ES-I3 (cell line): ENCODE measurements around the gene SIAH3.

ENCODE experiments used
- H3K36me3 ChIP-seq: 2 replicates; pipeline ENCODE4 v1.6.1; 2013; ENCODE audit warnings: mild to moderate bottlenecking, low read length, control low read depth, moderate library complexity; ENCODE audit not compliant: insufficient read depth
- H3K4me1 ChIP-seq: 2 replicates; pipeline ENCODE4 v1.6.1; 2013; ENCODE audit warnings: mild to moderate bottlenecking, control low read depth, low read length; ENCODE audit not compliant: insufficient read depth
- H3K9ac ChIP-seq: 2 replicates; pipeline ENCODE4 v1.6.1; 2013; ENCODE audit warnings: low read depth, mild to moderate bottlenecking, low read length, moderate library complexity
- H3K9me3 ChIP-seq: 2 replicates; pipeline ENCODE4 v1.6.1; 2013; ENCODE audit warnings: mild to moderate bottlenecking, low read length, moderate library complexity; ENCODE audit not compliant: control insufficient read depth, insufficient read depth

Gene SIAH3

GRCh38 chr13:45849408-45849807, 2.1 kb downstream of the SIAH3 start:
- Histone ChIP-seq H3K36me3 (no peaks in the 10 kb centered on the region), H3K9ac (no peak overlapping the region), H3K4me1 (peaks cover 18% of the 10 kb centered on the region), H3K9me3 (no peaks in the 10 kb centered on the region)

GRCh38 chr13:45847554-45848224, 3.9 kb downstream of the SIAH3 start:
- Histone ChIP-seq H3K4me1 (peaks cover 16% of the 10 kb centered on the region), H3K9me3 (no peaks in the 10 kb centered on the region), H3K9ac (no peak overlapping the region), H3K36me3 (no peaks in the 10 kb centered on the region)

- H3K4me1 ChIP-seq, result peaks cover 12% of the 10 kb centered on the region
- no peaks in the 10 kb centered on the region for H3K36me3 ChIP-seq
- no peaks in the 10 kb centered on the region for H3K9me3 ChIP-seq
- no peak overlapping the region for H3K9ac ChIP-seq
Measured at GRCh38 chr13:45846681-45847080, 4.9 kb downstream of the SIAH3 start.

GRCh38 chr13:45838171-45838745, 13.3 kb downstream of the SIAH3 start:
- no peaks in the 10 kb centered on the region for H3K9me3 ChIP-seq
- H3K9ac ChIP-seq, result no peak overlapping the region
- H3K36me3 ChIP-seq, result no peaks in the 10 kb centered on the region
- peaks cover 17% of the 10 kb centered on the region for H3K4me1 ChIP-seq

DNA sequence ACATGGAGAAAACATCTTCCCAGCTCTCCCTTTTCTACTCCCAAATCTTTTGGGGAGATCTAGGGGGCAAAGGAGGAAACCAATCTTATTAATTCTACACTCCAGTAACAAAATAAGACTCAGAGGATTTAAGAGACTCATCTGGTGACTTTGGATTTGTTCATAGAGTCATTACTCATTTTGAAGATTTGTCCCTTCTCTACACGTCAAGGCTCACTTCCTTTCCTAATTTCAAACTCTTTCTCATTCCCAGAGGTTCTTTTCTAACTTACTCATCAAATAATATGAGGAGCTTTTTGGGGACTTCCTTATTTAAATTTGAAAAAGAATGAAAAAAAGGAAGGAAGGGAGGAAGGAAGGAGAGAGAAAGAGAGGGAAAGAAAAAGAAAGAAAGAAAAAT, 14.4 kb downstream of the SIAH3 start:
- no peaks in the 10 kb centered on the region for H3K36me3 ChIP-seq
- H3K9ac ChIP-seq, result no peak overlapping the region
- H3K9me3 ChIP-seq, result no peaks in the 10 kb centered on the region
- peaks cover 18% of the 10 kb centered on the region for H3K4me1 ChIP-seq

DNA sequence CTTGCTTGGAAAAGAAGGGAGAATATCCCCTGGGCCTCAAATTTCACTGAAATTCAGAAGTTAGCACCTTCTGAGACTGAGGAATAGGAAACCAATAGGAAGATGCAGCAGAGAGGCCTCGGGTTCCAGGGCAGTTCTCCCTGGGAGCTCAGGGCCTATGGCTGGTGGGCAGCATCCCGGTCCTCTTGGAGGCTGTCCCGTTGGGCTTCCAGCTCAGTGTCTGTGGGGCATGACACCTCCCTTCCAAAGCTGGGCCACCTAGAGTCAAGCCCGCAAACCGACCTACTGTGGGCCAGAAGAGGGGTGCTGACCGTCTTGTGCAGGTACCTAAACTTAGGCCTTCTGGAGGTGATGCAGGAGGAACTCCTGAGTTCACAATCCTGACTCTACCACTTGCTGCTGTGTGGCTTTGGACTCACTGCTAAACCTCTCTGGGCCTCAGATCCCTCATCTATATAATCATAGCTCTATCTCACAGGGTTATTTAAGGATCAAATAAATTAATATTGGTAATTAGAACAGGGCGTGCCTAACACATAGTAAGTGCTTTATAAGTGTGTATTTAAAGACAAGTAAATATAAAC, 17.1 kb downstream of the SIAH3 start:
- no peaks in the 10 kb centered on the region for H3K9me3 ChIP-seq
- peaks cover 18% of the 10 kb centered on the region for H3K4me1 ChIP-seq
- no peaks in the 10 kb centered on the region for H3K36me3 ChIP-seq
- H3K9ac ChIP-seq, result no peak overlapping the region

GRCh38 chr13:45833663-45834375, 17.7 kb downstream of the SIAH3 start:
- no peak overlapping the region for H3K9ac ChIP-seq
- no peaks in the 10 kb centered on the region for H3K9me3 ChIP-seq
- H3K36me3 ChIP-seq, result no peaks in the 10 kb centered on the region
- peaks cover 21% of the 10 kb centered on the region for H3K4me1 ChIP-seq

GRCh38 chr13:45833242-45833641, 18.3 kb downstream of the SIAH3 start:
- Histone ChIP-seq H3K36me3 (no peaks in the 10 kb centered on the region), H3K9me3 (no peaks in the 10 kb centered on the region), H3K9ac (no peak overlapping the region), H3K4me1 (peaks cover 19% of the 10 kb centered on the region)

GRCh38 chr13:45831851-45832250, 19.7 kb downstream of the SIAH3 start:
- H3K36me3 ChIP-seq, result no peaks in the 10 kb centered on the region
- peaks cover 23% of the 10 kb centered on the region for H3K4me1 ChIP-seq
- H3K9ac ChIP-seq, result no peak overlapping the region
- H3K9me3 ChIP-seq, result no peaks in the 10 kb centered on the region

DNA sequence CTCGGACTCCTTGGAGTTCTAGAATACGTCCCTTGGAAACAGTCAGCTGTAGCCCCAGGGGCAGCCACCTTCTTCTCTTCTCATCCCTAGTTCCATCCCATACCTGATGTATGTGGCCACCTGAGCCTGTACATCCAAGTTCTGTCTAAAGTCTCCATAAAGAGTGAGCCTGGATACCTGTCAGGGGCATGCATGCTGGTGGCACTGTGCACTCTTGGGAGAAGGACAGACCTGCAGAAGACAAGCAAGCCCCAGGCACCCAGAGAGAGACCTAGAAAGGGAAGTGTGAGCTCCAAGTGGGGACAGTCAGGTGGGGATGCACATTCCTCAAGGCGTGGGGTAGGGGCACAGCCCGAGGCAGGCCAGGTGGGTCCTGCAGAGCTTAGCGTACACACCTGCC, 21.4 kb downstream of the SIAH3 start:
- no peaks in the 10 kb centered on the region for H3K9me3 ChIP-seq
- H3K36me3 ChIP-seq, result no peaks in the 10 kb centered on the region
- H3K4me1 ChIP-seq, result peaks cover 23% of the 10 kb centered on the region
- no peak overlapping the region for H3K9ac ChIP-seq

DNA sequence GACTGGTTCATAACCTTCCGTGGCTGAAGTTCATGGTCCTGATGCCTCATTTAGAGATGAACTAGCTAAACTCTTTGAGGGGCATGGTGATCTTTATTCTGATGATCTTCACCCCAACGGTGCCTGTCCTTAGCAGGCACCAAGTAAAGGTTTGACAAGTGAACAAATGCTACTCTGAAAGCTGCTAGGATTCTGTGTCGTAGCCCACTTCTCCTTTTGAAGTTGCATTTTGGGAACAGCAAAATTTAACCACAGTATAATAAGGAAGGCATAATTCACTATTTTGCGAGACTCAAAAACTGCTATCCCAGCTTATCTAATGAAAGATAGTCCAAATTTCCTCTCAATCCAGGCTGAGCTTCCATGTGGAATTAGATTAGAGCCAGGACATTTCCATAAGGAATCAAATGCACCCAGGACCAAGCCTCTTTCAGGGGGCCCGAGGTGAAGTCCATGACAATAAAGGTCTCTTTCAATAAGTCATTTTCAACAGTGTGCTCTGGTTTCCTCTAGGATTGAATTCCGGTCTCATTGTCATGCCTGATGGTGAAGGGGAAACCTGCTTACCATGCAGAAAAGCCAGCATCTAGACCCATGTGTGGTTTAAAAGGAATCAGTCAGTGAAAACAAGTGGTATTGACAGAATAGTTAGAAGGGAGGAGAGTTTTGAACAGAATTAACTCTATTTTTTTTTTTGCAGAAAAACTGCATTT, 23.1 kb downstream of the SIAH3 start:
- peaks cover 18% of the 10 kb centered on the region for H3K4me1 ChIP-seq
- H3K9ac ChIP-seq, result no peak overlapping the region
- H3K36me3 ChIP-seq, result no peaks in the 10 kb centered on the region
- H3K9me3 ChIP-seq, result no peaks in the 10 kb centered on the region

DNA sequence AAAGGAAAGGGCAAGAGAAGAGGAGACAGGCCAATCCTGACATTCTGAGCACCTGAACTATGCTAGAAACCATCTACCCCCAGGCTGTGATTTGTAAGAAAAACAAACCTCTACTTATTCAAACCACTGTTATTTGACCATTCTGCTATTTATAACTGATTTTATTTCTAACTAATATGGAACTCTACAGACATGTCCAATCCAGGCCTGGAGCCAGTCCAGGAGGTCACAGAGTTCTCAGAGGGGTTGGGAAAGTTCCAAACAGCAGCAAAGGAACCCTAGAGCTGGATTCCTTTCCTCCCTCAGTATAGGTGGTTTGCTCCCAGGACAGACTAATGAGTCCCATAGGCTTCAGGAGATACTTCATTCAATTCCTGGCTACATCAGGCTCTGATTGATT, 24.2 kb downstream of the SIAH3 start:
- Histone ChIP-seq H3K36me3 (no peaks in the 10 kb centered on the region), H3K9me3 (no peaks in the 10 kb centered on the region), H3K4me1 (peaks cover 23% of the 10 kb centered on the region), H3K9ac (no peak overlapping the region)

DNA sequence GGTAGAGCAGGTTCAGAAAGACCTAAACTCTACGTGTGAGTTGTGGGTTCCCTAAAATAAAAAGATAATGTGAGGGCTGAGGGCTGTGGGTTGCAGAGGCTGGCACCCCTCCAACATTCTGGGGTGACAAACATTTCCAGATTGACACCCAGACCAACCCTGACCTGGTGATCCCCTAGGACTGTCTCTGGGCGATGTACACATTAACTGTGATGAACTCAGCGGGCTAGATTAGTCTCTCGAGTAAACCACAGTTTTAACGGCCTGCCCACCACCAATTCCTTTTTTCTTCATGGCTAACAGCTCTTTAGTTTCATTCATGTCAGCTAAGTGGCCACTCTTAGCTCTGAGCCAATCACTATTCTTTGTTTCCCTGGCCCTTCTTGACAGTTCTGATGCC, 24.8 kb downstream of the SIAH3 start:
- peaks cover 23% of the 10 kb centered on the region for H3K4me1 ChIP-seq
- H3K9me3 ChIP-seq, result no peaks in the 10 kb centered on the region
- H3K9ac ChIP-seq, result no peak overlapping the region

DNA sequence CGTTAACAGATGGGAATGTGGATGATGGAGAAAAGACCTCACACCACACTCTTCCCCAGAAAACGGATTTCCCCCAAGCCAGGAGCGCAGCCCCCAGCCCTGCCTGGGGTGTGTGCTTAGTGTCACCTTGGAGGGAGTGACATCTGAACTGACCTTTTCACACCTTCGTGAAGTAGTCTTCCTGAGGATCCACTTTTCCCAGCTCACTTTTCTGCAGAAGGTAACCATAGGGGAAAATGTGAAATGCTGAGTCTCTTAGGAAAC, 26.2 kb downstream of the SIAH3 start:
- no peaks in the 10 kb centered on the region for H3K9me3 ChIP-seq
- H3K4me1 ChIP-seq, result peaks cover 23% of the 10 kb centered on the region
- no peaks in the 10 kb centered on the region for H3K36me3 ChIP-seq
- H3K9ac ChIP-seq, result no peak overlapping the region

More for the DNA sequence above, 24.8 kb downstream of the SIAH3 start:
- no peaks in the 10 kb centered on the region for H3K36me3 ChIP-seq
